Activated CD8-positive, alpha-beta memory T cell treated with anti-CD3 and anti-CD28 coated beads, Interleukin-2, amount 10 ng/mL, durations not matched to agents 7 days and 5 days (primary cell): ENCODE data around the gene PRKD1. TPM values are rescaled to one million over a fixed set of nuclear protein-coding genes. Genes with fewer than 3 reads are reported as not detected.

Experiments
- ATAC-seq: fragments of 150-1000 bp; cut with Tn5 transposase; one replicate; pipeline ENCODE4 v1.10.0; 2021; ENCODE audit warnings: moderate library complexity
- CTCF ChIA-PET: fragments of 350-600 bp; sonication (Branson Sonifier 250); formaldehyde crosslinking; loops from one replicate; lab custom pipeline; 2021; ENCODE audit warnings: antibody characterized with exemption; lab: Charles Lee
- DNase-seq: peaks from one replicate; pipeline ENCODE4 v3.0.0-alpha.2; 2020
- H3K27ac Mint-ChIP-seq: one replicate; pipeline ENCODE4 v1.8.0; 2021; ENCODE audit warnings: mild to moderate bottlenecking, mixed read lengths
- H3K27me3 Mint-ChIP-seq: one replicate; pipeline ENCODE4 v1.8.0; 2021; ENCODE audit warnings: mixed read lengths
- H3K36me3 Mint-ChIP-seq: one replicate; pipeline ENCODE4 v1.8.0; 2021; ENCODE audit warnings: mild to moderate bottlenecking, mixed read lengths
- H3K4me1 Mint-ChIP-seq: one replicate; pipeline ENCODE4 v1.8.0; 2021; ENCODE audit warnings: mixed read lengths
- H3K4me3 Mint-ChIP-seq: one replicate; pipeline ENCODE4 v1.8.0; 2021; ENCODE audit warnings: mild to moderate bottlenecking, moderate library complexity, mixed read lengths
- H3K9me3 Mint-ChIP-seq: one replicate; pipeline ENCODE4 v1.8.0; 2022; ENCODE audit warnings: low read depth, mixed read lengths
- total RNA-seq, 2 experiments: library from RNA; stranded (reverse); gene quantifications; one replicate each; pipeline ENCODE4 v1.2.3, GENCODE V29; 2021

PRKD1 gene
- total RNA-seq, result not detected

DNA sequence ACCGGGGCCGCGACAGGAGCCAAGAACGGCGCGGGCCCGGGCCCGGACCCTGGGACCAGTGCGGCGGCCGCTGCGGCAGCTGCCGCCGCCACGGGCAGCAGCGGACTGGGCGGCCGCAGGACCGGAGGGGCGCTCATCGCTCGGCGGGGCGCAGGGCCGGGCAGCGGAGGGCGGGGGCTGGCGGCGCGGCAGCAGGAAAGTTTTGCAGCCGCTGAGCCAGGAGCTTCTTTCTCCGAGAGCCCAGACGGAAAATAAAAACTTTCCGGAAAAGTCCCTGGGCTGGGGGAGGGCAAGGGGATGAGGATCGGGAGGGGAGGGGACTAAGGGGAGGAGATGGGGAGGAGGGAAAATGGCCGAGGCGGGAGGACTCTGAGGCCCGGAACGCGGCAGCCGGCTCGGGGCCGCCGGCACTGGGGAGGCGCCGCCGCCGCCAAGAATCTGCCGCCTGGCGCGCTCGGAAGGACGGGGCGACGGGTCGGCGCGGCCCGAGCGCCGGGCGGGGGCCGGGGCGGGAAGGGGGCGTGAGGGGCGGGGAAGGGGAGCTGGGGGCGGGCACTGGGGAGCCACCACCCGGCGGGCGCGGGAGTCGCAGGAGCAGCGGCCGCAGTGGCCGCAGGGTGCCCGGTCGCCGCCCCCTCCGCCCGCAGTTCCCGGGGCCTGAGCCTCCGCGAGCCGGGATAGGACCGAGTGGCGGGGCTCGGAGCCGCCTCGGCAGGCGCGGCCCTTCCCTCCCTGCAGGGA, at the start of gene PRKD1:
Gene PRKD1 (minus strand): TSS at position 472 of the 741 bp plus-strand sequence.
- no peak for ATAC-seq
- CTCF ChIA-PET, result no interaction called here
- H3K27me3 Mint-ChIP-seq, result peaks cover 29% of the 10 kb centered on the region
- H3K36me3 Mint-ChIP-seq, result peaks cover 4% of the 10 kb centered on the region
- peaks cover 4% of the 10 kb centered on the region for H3K4me1 Mint-ChIP-seq
- H3K9me3 Mint-ChIP-seq, result peaks cover 2% of the 10 kb centered on the region
- no peak for DNase-seq
- H3K4me3 Mint-ChIP-seq, result peak within 1 kb of the TSS; percentile 6
- peak within 1 kb of the TSS; percentile 5 for H3K27ac Mint-ChIP-seq

DNA sequence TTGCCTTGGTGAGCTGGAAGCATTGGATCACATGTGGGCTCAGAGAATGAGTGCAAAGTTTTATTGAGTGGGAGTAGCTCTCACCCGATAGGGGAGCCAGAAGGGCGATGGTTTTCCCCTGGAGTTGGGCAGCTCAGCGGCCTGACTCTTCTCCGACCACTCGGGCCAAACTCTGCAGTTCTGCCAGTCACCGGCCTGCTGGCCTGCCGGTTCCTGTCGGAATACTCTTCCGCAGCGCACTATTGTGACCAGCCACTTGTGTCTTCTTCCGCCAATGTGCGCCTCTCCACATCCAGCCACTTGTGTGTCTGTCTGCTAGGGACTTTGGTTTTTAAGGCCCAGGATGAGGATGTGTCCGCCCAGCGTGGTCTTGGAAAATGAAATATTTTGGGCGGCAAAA, 43.5 kb upstream of the PRKD1 start:
- ATAC-seq (no peak), DNase-seq (no peak)
- Mint-ChIP-seq H3K27ac (no peak overlapping the region), H3K36me3 (no peaks in the 10 kb centered on the region), H3K27me3 (no peaks in the 10 kb centered on the region), H3K9me3 (peaks cover 4% of the 10 kb centered on the region), H3K4me1 (no peaks in the 10 kb centered on the region), H3K4me3 (no peak overlapping the region)
- CTCF ChIA-PET, result no interaction called here

DNA sequence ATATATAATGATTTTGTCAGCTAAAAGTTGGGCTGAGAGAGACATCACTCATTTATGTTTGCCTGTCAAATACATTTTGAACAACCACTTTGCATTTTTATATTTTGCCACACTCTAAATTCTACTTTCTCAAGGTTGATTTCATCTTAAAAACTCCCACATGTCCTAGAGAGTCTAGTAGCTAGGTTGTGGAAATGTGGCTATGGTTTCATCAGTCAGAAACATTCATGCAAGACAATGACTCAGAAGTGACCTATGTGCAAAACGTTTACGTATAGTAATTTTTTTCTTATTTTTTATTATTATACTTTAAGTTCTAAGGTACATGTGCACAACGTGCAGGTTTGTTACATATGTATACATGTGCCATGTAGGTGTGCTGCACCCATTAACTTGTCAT, 27.4 kb upstream of the PRKD1 start:
- Mint-ChIP-seq H3K36me3 (no peaks in the 10 kb centered on the region), H3K4me3 (no peak overlapping the region), H3K27ac (no peak overlapping the region), H3K4me1 (no peaks in the 10 kb centered on the region), H3K9me3 (peaks cover 6% of the 10 kb centered on the region), H3K27me3 (no peaks in the 10 kb centered on the region)
- ATAC-seq (no peak), DNase-seq (no peak)
- CTCF ChIA-PET, result no interaction called here

DNA sequence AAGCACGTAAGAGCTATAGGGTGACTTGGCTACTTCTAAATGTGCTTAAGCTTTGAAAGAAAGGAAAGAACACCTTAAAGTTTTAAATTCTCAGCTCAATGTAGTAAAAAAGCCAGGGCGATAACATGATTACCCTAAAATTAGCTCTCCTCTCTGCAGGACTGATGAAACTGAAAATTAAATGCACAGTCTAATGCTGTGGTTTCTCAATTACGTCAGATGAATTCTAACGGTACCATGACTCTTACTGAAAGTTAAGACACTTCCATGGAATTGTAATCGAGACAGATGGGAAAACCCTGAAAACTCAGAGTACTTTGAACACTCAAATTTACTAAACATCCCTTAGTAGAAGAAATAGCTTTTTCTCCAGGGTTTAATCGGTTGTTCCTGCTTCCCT, 25.9 kb upstream of the PRKD1 start:
- ATAC-seq (no peak), DNase-seq (no peak)
- Mint-ChIP-seq H3K27me3 (no peaks in the 10 kb centered on the region), H3K4me1 (no peaks in the 10 kb centered on the region), H3K9me3 (peaks cover 4% of the 10 kb centered on the region), H3K27ac (no peak overlapping the region), H3K4me3 (no peak overlapping the region), H3K36me3 (no peaks in the 10 kb centered on the region)
- CTCF ChIA-PET, result no interaction called here

DNA sequence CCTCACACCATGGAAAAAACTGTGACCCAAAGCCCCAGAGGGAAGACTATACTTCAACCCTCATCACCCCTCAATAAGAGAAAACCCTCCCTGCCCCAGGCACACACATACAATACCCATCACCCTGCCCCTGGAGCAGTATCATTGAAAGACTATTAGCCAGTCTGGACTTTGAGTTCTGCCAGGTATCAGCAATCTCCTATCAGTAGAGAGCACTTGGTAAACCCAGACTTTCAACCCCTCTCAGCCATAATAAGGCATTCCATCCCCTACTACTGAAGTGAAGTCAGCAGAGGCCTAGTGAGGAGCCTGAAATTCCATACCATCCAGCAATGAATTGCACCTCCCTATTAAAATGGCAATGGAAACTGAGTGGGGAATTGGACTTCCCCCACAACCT, 16.4 kb upstream of the PRKD1 start:
- Mint-ChIP-seq H3K4me3 (no peak overlapping the region), H3K4me1 (no peaks in the 10 kb centered on the region), H3K27me3 (no peaks in the 10 kb centered on the region), H3K27ac (no peak overlapping the region), H3K9me3 (peaks cover 6% of the 10 kb centered on the region), H3K36me3 (no peaks in the 10 kb centered on the region)
- no peak for DNase-seq
- ATAC-seq, result no peak
- CTCF ChIA-PET, result no interaction called here

DNA sequence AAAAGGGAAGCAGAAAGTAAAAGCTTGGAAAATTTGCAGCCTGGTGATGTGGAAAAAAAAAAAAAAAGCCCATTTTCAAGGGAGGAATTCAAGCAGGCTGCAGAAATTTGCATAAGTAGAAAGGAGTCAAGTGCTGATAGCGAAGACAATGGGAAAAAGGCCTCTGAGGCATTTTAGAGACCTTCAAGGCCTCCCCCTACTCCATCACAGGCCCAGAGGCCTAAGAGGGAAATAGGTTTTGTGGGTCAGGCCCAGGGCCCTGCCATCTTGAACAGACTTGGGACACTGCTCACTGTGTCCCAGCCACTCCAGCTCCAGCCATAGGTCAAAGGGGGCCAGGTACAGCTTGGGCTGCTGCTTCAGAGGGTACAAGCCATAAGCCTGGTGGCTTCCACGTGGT, 13.8 kb upstream of the PRKD1 start:
- Mint-ChIP-seq H3K27me3 (no peaks in the 10 kb centered on the region), H3K9me3 (peaks cover 5% of the 10 kb centered on the region), H3K4me3 (no peak overlapping the region), H3K4me1 (no peaks in the 10 kb centered on the region), H3K27ac (no peak overlapping the region), H3K36me3 (no peaks in the 10 kb centered on the region)
- ATAC-seq (no peak), DNase-seq (no peak)
- CTCF ChIA-PET, result no interaction called here

DNA sequence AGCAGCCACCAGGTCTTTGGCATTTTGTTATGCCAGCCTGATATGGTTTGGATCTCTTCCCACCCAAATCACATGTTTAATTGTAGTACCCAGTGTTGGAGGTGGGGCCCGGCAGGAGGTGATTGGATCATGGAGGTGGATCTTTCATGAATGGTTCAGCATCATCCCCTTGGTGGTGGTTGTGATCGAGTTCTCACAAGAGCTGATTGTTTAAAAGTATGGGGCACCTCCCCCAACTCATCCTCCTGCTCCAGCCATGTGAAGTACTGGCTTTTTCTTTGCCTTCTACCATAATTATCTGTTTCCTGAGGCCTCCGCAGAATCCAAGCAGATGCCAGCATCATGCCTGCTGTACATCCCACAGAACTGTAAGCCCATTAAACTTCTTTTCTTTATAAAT, 12.8 kb upstream of the PRKD1 start:
- DNase-seq (no peak), ATAC-seq (no peak)
- no peaks in the 10 kb centered on the region for H3K27me3 Mint-ChIP-seq
- H3K27ac Mint-ChIP-seq, result no peak overlapping the region
- H3K4me3 Mint-ChIP-seq, result no peak overlapping the region
- H3K4me1 Mint-ChIP-seq, result no peaks in the 10 kb centered on the region
- CTCF ChIA-PET, result no interaction called here
- no peaks in the 10 kb centered on the region for H3K36me3 Mint-ChIP-seq
- H3K9me3 Mint-ChIP-seq, result peaks cover 4% of the 10 kb centered on the region

DNA sequence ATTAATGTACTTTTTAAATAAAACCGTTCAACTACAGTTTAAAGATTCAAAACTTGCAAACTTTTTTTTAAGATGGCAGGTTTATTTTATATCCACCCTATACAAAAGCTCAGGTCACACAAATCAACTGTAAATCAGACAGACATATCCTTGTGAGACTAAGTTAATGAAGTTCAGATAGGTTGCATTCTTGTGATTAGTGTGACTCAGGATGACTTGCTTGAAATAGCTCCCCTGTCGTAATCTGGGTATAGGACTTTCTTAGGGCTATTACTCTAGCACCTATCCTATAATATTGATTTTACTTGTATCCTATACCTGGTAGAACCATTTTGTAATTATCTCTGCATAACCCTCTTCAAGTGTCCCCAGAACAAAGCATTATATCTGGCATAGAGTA, 9.5 kb upstream of the PRKD1 start:
- DNase-seq, result no peak
- H3K36me3 Mint-ChIP-seq, result no peaks in the 10 kb centered on the region
- no peak overlapping the region for H3K4me3 Mint-ChIP-seq
- no peaks in the 10 kb centered on the region for H3K4me1 Mint-ChIP-seq
- CTCF ChIA-PET, result no interaction called here
- ATAC-seq, result no peak
- no peak overlapping the region for H3K27ac Mint-ChIP-seq
- H3K9me3 Mint-ChIP-seq, result no peaks in the 10 kb centered on the region
- no peaks in the 10 kb centered on the region for H3K27me3 Mint-ChIP-seq

DNA sequence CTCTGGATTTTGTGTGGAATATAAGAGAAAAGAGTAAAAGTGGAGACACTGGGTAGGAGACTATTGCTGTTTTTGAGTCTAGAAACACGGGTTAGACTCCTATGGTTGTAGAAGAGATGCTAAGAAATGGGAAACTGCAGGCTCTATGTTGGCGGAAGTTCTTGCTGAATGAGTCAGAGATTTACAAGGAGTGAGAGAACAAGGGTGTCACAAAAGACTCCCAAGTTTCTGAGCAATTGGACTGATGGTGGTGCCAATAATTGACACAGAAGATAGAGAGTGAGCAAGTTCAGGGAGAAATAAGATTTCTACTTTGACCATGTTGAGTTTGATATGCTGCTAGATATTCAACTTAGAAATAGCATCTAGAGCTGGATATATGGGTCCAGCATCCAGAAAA, 2.6 kb upstream of the PRKD1 start:
- Mint-ChIP-seq H3K4me3 (no peak overlapping the region), H3K4me1 (peaks cover 4% of the 10 kb centered on the region), H3K36me3 (peaks cover 4% of the 10 kb centered on the region), H3K9me3 (peaks cover 2% of the 10 kb centered on the region), H3K27ac (no peak overlapping the region), H3K27me3 (peaks cover 29% of the 10 kb centered on the region)
- CTCF ChIA-PET, result no interaction called here
- DNase-seq (no peak), ATAC-seq (no peak)

DNA sequence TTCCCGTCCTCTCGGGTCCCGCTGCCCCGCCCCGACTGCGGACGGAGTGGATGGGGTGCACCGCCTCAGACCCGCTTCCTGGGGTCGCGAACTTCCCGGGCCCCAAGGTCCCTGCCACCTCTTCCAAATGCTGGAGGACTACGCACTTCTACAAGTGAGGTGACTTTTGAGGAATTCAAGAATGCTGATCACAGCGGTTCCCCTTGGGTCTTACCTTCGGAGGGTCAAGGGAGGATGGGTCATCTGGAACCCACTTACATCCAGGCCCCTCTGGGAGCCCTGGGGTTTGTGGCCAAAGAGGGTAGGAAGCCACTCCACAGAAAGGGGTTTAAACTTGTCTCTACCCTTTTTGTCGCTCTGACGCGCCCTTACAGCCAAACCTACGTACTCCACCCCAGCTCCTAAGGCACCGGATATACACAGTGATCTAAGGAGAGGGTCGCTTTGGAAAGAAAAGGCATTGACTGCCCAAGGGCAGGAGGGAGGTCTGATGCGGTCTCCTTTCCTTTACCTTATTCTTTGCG, 532 bp upstream of the PRKD1 start:
- H3K4me3 Mint-ChIP-seq, result no peak overlapping the region
- no peak for DNase-seq
- H3K4me1 Mint-ChIP-seq, result peaks cover 4% of the 10 kb centered on the region
- CTCF ChIA-PET, result no interaction called here
- no peak for ATAC-seq
- H3K9me3 Mint-ChIP-seq, result peaks cover 2% of the 10 kb centered on the region
- H3K36me3 Mint-ChIP-seq, result peaks cover 4% of the 10 kb centered on the region
- no peak overlapping the region for H3K27ac Mint-ChIP-seq
- H3K27me3 Mint-ChIP-seq, result peaks cover 29% of the 10 kb centered on the region

DNA sequence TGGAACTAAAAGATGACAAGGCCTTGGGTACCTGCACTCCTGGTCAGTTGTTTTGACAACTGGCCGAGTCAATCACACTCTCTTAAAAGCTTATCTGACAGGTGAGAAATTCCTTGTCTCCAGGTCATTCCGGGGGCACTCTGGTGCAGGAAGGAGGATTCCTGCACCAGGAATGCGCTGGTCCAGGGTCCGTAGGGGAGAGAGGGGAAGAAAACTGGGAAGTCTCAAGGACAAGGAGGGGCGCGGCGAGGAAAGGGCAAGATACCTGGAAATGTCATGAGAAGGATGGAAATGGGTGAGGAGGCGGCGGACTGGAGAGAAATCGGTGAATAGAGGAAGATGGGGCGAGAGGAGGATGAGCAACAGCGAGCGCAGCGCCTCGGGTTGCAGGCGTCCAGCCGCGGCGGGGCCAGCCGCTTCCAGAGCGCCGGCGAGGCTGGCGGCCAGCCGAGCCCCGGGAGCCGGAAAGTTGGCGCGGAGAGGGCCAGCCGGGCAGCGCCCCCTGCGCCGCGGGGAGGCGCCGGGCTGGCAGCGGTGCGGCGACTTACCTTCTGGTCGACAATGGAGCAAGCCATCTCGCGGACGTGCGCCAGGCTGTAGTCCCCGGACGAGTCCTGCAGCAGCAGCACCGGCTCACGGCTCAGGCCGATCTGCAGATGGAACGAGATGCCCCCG, 809 bp downstream of the PRKD1 start:
- Mint-ChIP-seq H3K4me3 (peak overlapping the region; percentile 6), H3K36me3 (peaks cover 4% of the 10 kb centered on the region), H3K9me3 (peaks cover 2% of the 10 kb centered on the region), H3K27me3 (peaks cover 29% of the 10 kb centered on the region), H3K4me1 (peaks cover 4% of the 10 kb centered on the region), H3K27ac (peak overlapping the region; percentile 5)
- no peak for ATAC-seq
- DNase-seq, result no peak
- CTCF ChIA-PET, result no interaction called here

DNA sequence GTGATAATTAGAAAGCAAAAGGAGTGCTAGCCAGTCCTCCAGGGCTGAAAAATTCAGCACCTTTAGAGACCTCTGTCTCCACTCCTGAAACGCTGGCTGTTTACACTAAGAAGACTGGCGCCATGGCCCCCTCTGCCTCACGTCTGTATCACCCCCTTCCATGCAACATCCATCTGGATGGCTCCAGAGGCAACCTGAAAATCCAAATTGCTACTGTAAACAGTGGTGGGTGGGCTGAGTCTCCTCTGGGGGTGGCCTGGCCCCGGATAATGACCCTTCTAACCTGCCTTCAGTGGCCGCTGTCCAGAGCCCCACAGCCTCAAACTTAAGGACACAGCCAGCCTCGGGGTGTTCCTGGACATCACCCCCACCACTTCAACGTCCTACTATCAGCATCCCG, 1.4 kb downstream of the PRKD1 start:
- Mint-ChIP-seq H3K27me3 (peaks cover 29% of the 10 kb centered on the region), H3K4me1 (peaks cover 4% of the 10 kb centered on the region), H3K9me3 (peaks cover 2% of the 10 kb centered on the region), H3K4me3 (no peak overlapping the region), H3K36me3 (peaks cover 4% of the 10 kb centered on the region), H3K27ac (no peak overlapping the region)
- CTCF ChIA-PET, result no interaction called here
- DNase-seq (no peak), ATAC-seq (no peak)

DNA sequence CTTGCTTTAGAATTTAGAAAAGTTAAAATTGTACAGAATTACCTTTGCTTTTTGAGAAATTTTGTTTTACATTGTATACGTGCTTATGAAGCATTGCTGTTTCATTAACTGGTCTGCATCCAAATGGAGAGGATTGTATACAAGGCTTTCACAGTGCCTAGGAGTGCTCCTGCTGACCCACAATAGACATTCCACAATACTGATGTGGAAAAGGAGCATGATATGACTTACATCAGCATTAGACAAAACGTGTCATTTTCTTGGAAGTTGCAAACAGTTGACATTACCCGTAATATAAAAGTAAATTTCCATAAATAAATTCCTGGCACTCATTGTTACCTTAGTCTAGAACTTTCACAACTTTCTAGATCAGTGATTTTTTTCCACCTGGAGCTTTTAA, 1.9 kb downstream of the PRKD1 start:
- H3K27ac Mint-ChIP-seq, result no peak overlapping the region
- H3K27me3 Mint-ChIP-seq, result peaks cover 29% of the 10 kb centered on the region
- CTCF ChIA-PET, result no interaction called here
- peaks cover 4% of the 10 kb centered on the region for H3K4me1 Mint-ChIP-seq
- peaks cover 4% of the 10 kb centered on the region for H3K36me3 Mint-ChIP-seq
- peaks cover 2% of the 10 kb centered on the region for H3K9me3 Mint-ChIP-seq
- ATAC-seq (no peak), DNase-seq (no peak)
- no peak overlapping the region for H3K4me3 Mint-ChIP-seq

DNA sequence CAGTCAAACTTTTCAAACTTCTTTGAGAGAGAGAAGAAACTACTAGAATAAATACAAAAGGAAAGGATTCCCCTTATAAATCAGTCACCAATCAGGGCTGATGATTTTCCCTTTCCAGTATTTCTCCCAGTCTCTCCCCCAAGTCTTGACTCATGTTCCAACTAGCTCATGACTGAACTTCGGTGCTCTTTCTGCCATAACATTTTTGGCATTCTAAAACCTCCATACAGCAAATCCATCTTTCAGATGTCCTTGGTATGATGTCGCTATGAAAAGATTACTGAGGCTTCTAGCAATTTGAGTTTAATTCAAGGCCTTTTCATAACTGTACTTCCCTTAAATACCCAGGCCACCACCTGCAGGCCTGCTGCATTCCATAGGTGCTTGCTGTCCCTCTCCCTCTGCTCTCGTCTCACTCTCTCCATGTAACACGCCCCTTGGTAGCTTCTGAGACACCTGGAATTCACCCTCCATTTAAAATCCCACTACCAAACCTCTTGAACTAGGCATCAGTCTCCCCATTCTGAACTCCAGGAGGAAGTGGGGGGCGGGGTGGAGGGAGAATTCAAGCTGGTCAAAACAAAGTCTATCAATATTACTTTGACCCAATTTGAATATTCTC, 2.4 kb downstream of the PRKD1 start:
- no peak for DNase-seq
- Mint-ChIP-seq H3K9me3 (no peaks in the 10 kb centered on the region), H3K4me3 (no peak overlapping the region), H3K27me3 (peaks cover 26% of the 10 kb centered on the region), H3K36me3 (peaks cover 4% of the 10 kb centered on the region), H3K27ac (no peak overlapping the region), H3K4me1 (peaks cover 4% of the 10 kb centered on the region)
- CTCF ChIA-PET, result no interaction called here
- no peak for ATAC-seq
